ENCODE results near the gene NLRC3. TPM values are rescaled to one million over a fixed set of nuclear protein-coding genes. Genes with fewer than 3 reads are reported as not detected.

Gene NLRC3
- total and polyA plus RNA-seq, 2 donors from 2014 or later: 0.52 to 5.3 TPM

DNA sequence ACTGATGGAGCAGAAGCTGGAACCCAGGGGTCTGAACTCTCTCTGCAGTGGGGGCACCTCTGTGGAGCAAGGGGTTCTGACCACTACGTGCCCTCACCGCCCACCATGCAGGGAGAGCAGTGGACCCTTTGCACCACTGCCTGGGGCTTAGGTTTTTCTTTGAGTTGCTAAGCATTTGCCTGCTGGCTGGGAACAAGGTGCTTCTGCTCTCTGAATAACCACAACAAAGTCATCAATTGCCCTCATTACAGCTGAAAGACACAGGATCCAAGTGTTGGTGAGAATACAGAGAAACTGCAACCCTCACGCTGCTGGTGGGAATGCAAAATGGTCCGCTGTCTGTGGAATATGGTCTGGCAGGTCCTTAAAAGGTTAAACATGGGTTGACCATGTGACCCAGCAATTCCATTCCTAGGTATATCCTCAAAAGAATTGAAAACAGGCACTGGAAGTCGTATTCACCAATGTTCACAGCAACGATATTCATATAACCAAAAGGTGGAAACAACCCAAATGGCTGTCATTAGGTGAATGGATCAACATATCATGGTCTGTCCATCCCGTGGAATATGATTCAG is 22.8 kb downstream of the NLRC3 start:
- Histone ChIP-seq H3K4me3 (ENCODE audit: low read length in 3 of 3) (no peak overlapping the region), H3K9ac (ENCODE audit: low read length in 3 of 3) (no peak overlapping the region), H3K9me3 (ENCODE audit: control insufficient read depth in 2 of 3, insufficient read depth in 1 of 3, low read length in 3 of 3) (no peaks in the 10 kb centered on the region), H3K27me3 (ENCODE audit: control insufficient read depth, insufficient read depth, low read length) (no peaks in the 10 kb centered on the region), H3K36me3 (ENCODE audit: control insufficient read depth in 2 of 3, insufficient read depth in 3 of 3, low read length in 3 of 3) (peaks cover 0 to 3% (median 0%) of the 10 kb centered on the region in 3 donors), H3K4me1 (ENCODE audit: control insufficient read depth in 2 of 3, insufficient read depth in 2 of 3, low read depth in 1 of 3, low read length in 3 of 3) (no peaks in the 10 kb centered on the region), H3K27ac (ENCODE audit: low read depth in 2 of 2, low read length in 2 of 2) (no peak overlapping the region)
- FAIRE-seq: no peak
- intact Hi-C loops (cut with DNase I): no loop called here
- TF ChIP-seq, protein P1, sequence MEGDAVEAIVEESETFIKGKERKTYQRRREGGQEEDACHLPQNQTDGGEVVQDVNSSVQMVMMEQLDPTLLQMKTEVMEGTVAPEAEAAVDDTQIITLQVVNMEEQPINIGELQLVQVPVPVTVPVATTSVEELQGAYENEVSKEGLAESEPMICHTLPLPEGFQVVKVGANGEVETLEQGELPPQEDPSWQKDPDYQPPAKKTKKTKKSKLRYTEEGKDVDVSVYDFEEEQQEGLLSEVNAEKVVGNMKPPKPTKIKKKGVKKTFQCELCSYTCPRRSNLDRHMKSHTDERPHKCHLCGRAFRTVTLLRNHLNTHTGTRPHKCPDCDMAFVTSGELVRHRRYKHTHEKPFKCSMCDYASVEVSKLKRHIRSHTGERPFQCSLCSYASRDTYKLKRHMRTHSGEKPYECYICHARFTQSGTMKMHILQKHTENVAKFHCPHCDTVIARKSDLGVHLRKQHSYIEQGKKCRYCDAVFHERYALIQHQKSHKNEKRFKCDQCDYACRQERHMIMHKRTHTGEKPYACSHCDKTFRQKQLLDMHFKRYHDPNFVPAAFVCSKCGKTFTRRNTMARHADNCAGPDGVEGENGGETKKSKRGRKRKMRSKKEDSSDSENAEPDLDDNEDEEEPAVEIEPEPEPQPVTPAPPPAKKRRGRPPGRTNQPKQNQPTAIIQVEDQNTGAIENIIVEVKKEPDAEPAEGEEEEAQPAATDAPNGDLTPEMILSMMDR (IDR thresholded peaks at IDR 0.05; ENCODE audit: borderline replicate concordance, extremely low read depth, insufficient read depth): no peak
- DNase-seq: no peak

DNA sequence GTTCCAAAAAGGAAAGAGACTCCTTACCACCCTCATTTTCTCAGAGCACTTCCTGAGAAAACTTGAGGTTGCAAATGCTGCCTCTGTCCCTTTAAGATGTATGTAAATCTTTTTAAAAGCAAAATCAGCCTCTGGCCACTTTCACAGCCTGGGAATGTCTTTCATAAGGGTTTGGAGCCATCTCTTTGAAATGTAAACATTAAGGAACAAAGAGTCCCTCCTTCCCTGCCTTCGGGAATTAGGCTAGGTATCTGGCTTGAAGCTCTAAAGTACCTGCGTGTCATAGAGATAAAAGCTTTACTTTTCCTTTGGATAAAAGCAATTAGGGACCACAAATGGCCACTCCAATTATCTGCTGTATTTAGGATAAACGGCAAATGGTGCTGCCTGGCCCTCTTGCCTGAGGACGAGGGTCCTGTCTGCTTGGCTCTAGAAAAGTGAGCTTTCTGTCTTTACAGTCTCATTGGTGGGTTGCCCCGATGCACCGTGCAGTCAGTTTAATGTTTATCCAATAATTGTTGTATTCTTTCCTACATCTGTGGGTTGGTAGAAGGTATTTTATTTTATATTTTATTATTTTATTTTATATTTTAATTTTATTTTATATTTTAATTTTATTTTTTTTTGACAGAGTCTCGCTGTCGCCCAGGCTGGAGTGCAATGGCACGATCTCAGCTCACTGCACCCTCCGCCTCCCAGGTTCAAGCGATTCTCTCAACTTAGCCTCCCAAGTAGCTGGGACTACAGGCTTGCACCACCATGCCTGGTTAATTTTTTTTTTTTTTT is 23.9 kb downstream of the NLRC3 start:
- no peaks in the 10 kb centered on the region for H3K27me3 ChIP-seq (ENCODE audit: control insufficient read depth, insufficient read depth, low read length)
- H3K4me1 ChIP-seq (ENCODE audit: control insufficient read depth in 2 of 3, insufficient read depth in 2 of 3, low read depth in 1 of 3, low read length in 3 of 3): no peaks in the 10 kb centered on the region
- intact Hi-C loops (cut with DNase I): no loop called here
- no peaks in the 10 kb centered on the region for H3K9me3 ChIP-seq (ENCODE audit: control insufficient read depth in 2 of 3, insufficient read depth in 1 of 3, low read length in 3 of 3)
- H3K36me3 ChIP-seq (ENCODE audit: control insufficient read depth in 2 of 3, insufficient read depth in 3 of 3, low read length in 3 of 3): peaks cover 0 to 3% (median 0%) of the 10 kb centered on the region in 3 donors
- FAIRE-seq: no peak
- no peak overlapping the region for H3K4me3 ChIP-seq (ENCODE audit: low read length in 3 of 3)
- TF ChIP-seq, protein P1 (IDR thresholded peaks at IDR 0.05; ENCODE audit: borderline replicate concordance, extremely low read depth, insufficient read depth): no peak
- H3K9ac ChIP-seq (ENCODE audit: low read length in 3 of 3): no peak overlapping the region
- DNase-seq: no peak
- no peak overlapping the region for H3K27ac ChIP-seq (ENCODE audit: low read depth in 2 of 2, low read length in 2 of 2)

DNA sequence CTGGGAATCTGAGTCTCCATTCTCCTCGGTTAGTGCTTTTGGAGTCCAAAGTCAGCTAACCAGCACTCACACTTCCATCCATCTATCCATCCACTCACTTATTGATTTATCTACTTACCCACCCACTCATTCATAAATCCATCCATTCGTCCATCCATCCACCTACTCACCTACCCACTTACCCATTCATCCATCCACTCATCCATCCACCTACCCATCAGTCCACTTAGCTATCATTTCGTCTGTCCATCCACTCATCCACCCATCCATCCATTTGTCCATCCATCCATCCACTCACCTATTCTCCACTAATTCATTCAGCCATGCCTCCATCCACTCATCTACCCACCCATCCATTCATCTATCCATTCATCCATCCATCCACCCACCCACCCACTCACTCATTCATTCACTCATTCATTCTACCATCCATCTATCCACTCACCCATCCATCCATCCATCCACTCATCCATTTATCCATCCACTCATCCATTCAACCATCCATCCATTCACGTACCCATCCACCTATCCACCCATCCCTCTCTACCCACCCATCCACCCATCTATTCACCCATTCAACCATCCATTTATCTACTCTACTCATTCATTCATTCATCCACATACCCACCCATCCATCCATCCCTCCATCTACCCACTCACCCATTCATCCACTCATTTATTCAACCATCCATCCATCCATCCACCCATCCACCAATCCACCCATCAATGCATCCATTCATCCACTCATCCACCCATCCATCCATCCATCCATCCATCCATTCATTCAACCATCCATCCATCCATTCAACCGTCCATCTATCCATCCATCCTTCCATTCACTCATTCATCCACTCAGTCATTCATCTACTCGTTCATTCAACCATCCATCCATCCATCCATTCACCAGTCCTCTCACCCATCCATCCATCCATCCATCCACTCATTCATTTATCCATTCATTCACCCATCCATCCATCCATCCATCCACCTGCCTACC is 26.1 kb downstream of the NLRC3 start:
- no peak for FAIRE-seq
- H3K36me3 ChIP-seq (ENCODE audit: control insufficient read depth in 2 of 3, insufficient read depth in 3 of 3, low read length in 3 of 3): no peaks in the 10 kb centered on the region
- H3K27me3 ChIP-seq (ENCODE audit: control insufficient read depth, insufficient read depth, low read length): no peaks in the 10 kb centered on the region
- no peaks in the 10 kb centered on the region for H3K9me3 ChIP-seq (ENCODE audit: control insufficient read depth in 2 of 3, insufficient read depth in 1 of 3, low read length in 3 of 3)
- no peak overlapping the region for H3K9ac ChIP-seq (ENCODE audit: low read length in 3 of 3)
- TF ChIP-seq, protein P1 (IDR thresholded peaks at IDR 0.05; ENCODE audit: borderline replicate concordance, extremely low read depth, insufficient read depth): no peak
- H3K4me3 ChIP-seq (ENCODE audit: low read length in 3 of 3): no peak overlapping the region
- H3K27ac ChIP-seq (ENCODE audit: low read depth in 2 of 2, low read length in 2 of 2): no peak overlapping the region
- no peaks in the 10 kb centered on the region for H3K4me1 ChIP-seq (ENCODE audit: control insufficient read depth in 2 of 3, insufficient read depth in 2 of 3, low read depth in 1 of 3, low read length in 3 of 3)
- no peak for DNase-seq
- intact Hi-C loops (cut with DNase I): no loop called here
